Measurements from ENCODE around the gene CCDC91. TPM values are rescaled to one million over a fixed set of nuclear protein-coding genes. Genes with fewer than 3 reads are reported as not detected.
"Not testable (repeated sequence)": the region's sequence is repeated elsewhere in the genome, so short reads cannot be mapped to it uniquely, and the experiment has no call there.

CCDC91 gene
- total RNA-seq, 2 experiments from 2014 or later, result 52.9 to 55.3 TPM

GRCh38 chr12:28327722-28328121 is 137.5 kb downstream of the CCDC91 start:
- no peak for TF ChIP-seq CTCF (IDR thresholded peaks at IDR 0.05)
- intact Hi-C loops (cut with DNase I, micrococcal nuclease), result no loop called here
- no peaks in the 10 kb centered on the region for H3K4me1 ChIP-seq (ENCODE audit: insufficient read depth, low read length)
- H3K27me3 Mint-ChIP-seq, result no peaks in the 10 kb centered on the region
- H3K9me3 Mint-ChIP-seq, result no peaks in the 10 kb centered on the region
- no peak overlapping the region for H3K27ac Mint-ChIP-seq
- H3K4me1 Mint-ChIP-seq (ENCODE audit: low read depth), result peaks cover 6% of the 10 kb centered on the region
- H3K27ac ChIP-seq (ENCODE audit: low read depth in 1 of 2, low read length in 2 of 2), result no peak overlapping the region
- ATAC-seq (ENCODE audit: poor library complexity) (no peak), DNase-seq (no peak)
- H3K4me3 Mint-ChIP-seq, result no peak overlapping the region
- peaks cover 75% of the 10 kb centered on the region for H3K36me3 Mint-ChIP-seq (ENCODE audit: low read depth)
- no peaks in the 10 kb centered on the region for H3K27me3 ChIP-seq (ENCODE audit: control insufficient read depth in 1 of 2, insufficient read depth in 2 of 2, low read length in 2 of 2)
- CTCF ChIA-PET, result interaction anchor here (1.2 kb wide), 1 partner anchor 10 kb away, joined by 3 read pairs; no protein-coding TSS in a partner anchor
- H3K36me3 ChIP-seq (ENCODE audit: insufficient read depth, low read length), result peaks cover 3% of the 10 kb centered on the region
- H3K4me3 ChIP-seq (ENCODE audit: low read length), result no peak overlapping the region
- POLR2A ChIA-PET, result no interaction called here
- H3K9me3 ChIP-seq (ENCODE audit: control insufficient read depth in 1 of 2, insufficient read depth in 1 of 2, low read length in 2 of 2), result no peaks in the 10 kb centered on the region

GRCh38 chr12:28328967-28329366 is 138.7 kb downstream of the CCDC91 start:
- no peaks in the 10 kb centered on the region for H3K9me3 Mint-ChIP-seq
- H3K27ac ChIP-seq (ENCODE audit: low read depth in 1 of 2, low read length in 2 of 2), result no peak overlapping the region
- no peaks in the 10 kb centered on the region for H3K27me3 ChIP-seq (ENCODE audit: control insufficient read depth in 1 of 2, insufficient read depth in 2 of 2, low read length in 2 of 2)
- H3K36me3 ChIP-seq (ENCODE audit: insufficient read depth, low read length), result peaks cover 3% of the 10 kb centered on the region
- intact Hi-C loops (cut with DNase I, micrococcal nuclease), result no loop called here
- DNase-seq, result no peak
- no peak overlapping the region for H3K4me3 Mint-ChIP-seq
- H3K4me1 Mint-ChIP-seq (ENCODE audit: low read depth), result peaks cover under 1% of the 10 kb centered on the region
- CTCF ChIA-PET, result no interaction called here
- TF ChIP-seq CTCF (IDR thresholded peaks at IDR 0.05), result no peak
- peaks cover 75% of the 10 kb centered on the region for H3K36me3 Mint-ChIP-seq (ENCODE audit: low read depth)
- no peak overlapping the region for H3K27ac Mint-ChIP-seq
- no peak for ATAC-seq (ENCODE audit: poor library complexity)
- POLR2A ChIA-PET, result no interaction called here
- no peaks in the 10 kb centered on the region for H3K27me3 Mint-ChIP-seq
- no peak overlapping the region for H3K4me3 ChIP-seq (ENCODE audit: low read length)
- no peaks in the 10 kb centered on the region for H3K4me1 ChIP-seq (ENCODE audit: insufficient read depth, low read length)
- no peaks in the 10 kb centered on the region for H3K9me3 ChIP-seq (ENCODE audit: control insufficient read depth in 1 of 2, insufficient read depth in 1 of 2, low read length in 2 of 2)

GRCh38 chr12:28329727-28330126 is 139.5 kb downstream of the CCDC91 start:
- ATAC-seq (ENCODE audit: poor library complexity); H3K27me3 ChIP-seq (ENCODE audit: control insufficient read depth in 1 of 2, insufficient read depth in 2 of 2, low read length in 2 of 2); H3K4me3 Mint-ChIP-seq; H3K9me3 ChIP-seq (ENCODE audit: control insufficient read depth in 1 of 2, insufficient read depth in 1 of 2, low read length in 2 of 2); H3K4me3 ChIP-seq (ENCODE audit: low read length); H3K27ac Mint-ChIP-seq; DNase-seq; H3K27ac ChIP-seq (ENCODE audit: low read depth in 1 of 2, low read length in 2 of 2); intact Hi-C loops (cut with DNase I, micrococcal nuclease); H3K9me3 Mint-ChIP-seq; H3K4me1 ChIP-seq (ENCODE audit: insufficient read depth, low read length); POLR2A ChIA-PET; H3K27me3 Mint-ChIP-seq; CTCF ChIA-PET; H3K36me3 ChIP-seq (ENCODE audit: insufficient read depth, low read length); H3K4me1 Mint-ChIP-seq (ENCODE audit: low read depth): not testable (repeated sequence)
- H3K36me3 Mint-ChIP-seq (ENCODE audit: low read depth), result peaks cover 77% of the 10 kb centered on the region

GRCh38 chr12:28330232-28330631 is 140.0 kb downstream of the CCDC91 start:
- H3K4me1 ChIP-seq (ENCODE audit: insufficient read depth, low read length); H3K4me1 Mint-ChIP-seq (ENCODE audit: low read depth); H3K27me3 Mint-ChIP-seq; intact Hi-C loops (cut with DNase I, micrococcal nuclease); H3K9me3 Mint-ChIP-seq; H3K27ac Mint-ChIP-seq; H3K4me3 Mint-ChIP-seq; H3K4me3 ChIP-seq (ENCODE audit: low read length); H3K36me3 ChIP-seq (ENCODE audit: insufficient read depth, low read length); H3K27me3 ChIP-seq (ENCODE audit: control insufficient read depth in 1 of 2, insufficient read depth in 2 of 2, low read length in 2 of 2); CTCF ChIA-PET; DNase-seq; H3K27ac ChIP-seq (ENCODE audit: low read depth in 1 of 2, low read length in 2 of 2); ATAC-seq (ENCODE audit: poor library complexity); POLR2A ChIA-PET; H3K9me3 ChIP-seq (ENCODE audit: control insufficient read depth in 1 of 2, insufficient read depth in 1 of 2, low read length in 2 of 2): not testable (repeated sequence)
- peaks cover 77% of the 10 kb centered on the region for H3K36me3 Mint-ChIP-seq (ENCODE audit: low read depth)
